ENCODE measurements around the gene NUP205.

The NUP205 gene

DNA sequence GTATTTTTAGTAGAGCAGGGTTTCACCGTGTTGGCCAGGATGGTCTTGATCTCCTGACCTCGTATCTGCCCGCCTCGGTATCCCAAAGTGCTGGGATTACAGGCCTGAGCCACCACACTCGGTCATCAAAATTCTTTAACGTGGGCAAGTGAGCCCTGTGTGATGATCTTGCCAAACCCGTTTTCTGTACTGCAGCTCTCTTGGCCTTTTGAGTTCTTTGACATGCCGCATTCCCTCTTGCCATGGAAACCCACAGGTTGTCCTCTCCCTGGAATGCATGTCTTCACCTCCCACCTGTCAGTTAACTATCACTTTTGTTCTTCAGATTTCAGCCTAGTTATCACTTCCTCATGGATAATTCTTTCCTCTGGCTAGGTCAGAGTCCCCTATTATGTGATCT is 5.0 kb downstream of the NUP205 start:
- CTCF ChIA-PET, result no interaction called here
- POLR2A ChIA-PET, result no interaction called here

GRCh38 chr7:135571834-135572233 is 14.1 kb downstream of the NUP205 start:
- H3K9me3 ChIP-seq (ENCODE audit: control insufficient read depth, insufficient read depth, low read depth, low read length), result no peaks in the 10 kb centered on the region
- TF ChIP-seq ZNF423 (tag by site-specific recombination; IDR thresholded peaks at IDR 0.05) (no peak), GFI1B (tag by site-specific recombination; IDR thresholded peaks at IDR 0.05) (no peak), ZNF121 (tag by site-specific recombination; IDR thresholded peaks at IDR 0.05) (peak; percentile 52; the same call in 1 of the 2 replicates), ZNF169 (tag by site-specific recombination; IDR thresholded peaks at IDR 0.05) (no peak), ZNF366 (tag by site-specific recombination; conservative IDR thresholded peaks at IDR 0.05) (no peak), ZNF521 (tag by site-specific recombination; IDR thresholded peaks at IDR 0.05) (no peak), WT1 (tag by site-specific recombination; IDR thresholded peaks at IDR 0.05) (no peak), PRDM1 (tag by site-specific recombination; IDR thresholded peaks at IDR 0.05) (no peak)
- TF ChIP-seq, protein P1, sequence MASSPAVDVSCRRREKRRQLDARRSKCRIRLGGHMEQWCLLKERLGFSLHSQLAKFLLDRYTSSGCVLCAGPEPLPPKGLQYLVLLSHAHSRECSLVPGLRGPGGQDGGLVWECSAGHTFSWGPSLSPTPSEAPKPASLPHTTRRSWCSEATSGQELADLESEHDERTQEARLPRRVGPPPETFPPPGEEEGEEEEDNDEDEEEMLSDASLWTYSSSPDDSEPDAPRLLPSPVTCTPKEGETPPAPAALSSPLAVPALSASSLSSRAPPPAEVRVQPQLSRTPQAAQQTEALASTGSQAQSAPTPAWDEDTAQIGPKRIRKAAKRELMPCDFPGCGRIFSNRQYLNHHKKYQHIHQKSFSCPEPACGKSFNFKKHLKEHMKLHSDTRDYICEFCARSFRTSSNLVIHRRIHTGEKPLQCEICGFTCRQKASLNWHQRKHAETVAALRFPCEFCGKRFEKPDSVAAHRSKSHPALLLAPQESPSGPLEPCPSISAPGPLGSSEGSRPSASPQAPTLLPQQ (tag by site-specific recombination; IDR thresholded peaks at IDR 0.05), result no peak
- H3K27ac ChIP-seq (ENCODE audit: extremely low read depth, low read depth, low read length), result no peak overlapping the region
- ChIA-PET POLR2A (no interaction called here), CTCF (no interaction called here)
- peaks cover 37 to 56% of the 10 kb centered on the region in 2 experiments for H3K36me3 ChIP-seq (ENCODE audit: control insufficient read depth in 2 of 2, insufficient read depth in 1 of 2, low read length in 2 of 2)
- H3K4me3 ChIP-seq (ENCODE audit: low read depth, low read length), result no peak overlapping the region
- H3K4me1 ChIP-seq (ENCODE audit: control insufficient read depth, insufficient read depth, low read length), result no peaks in the 10 kb centered on the region

More for the DNA sequence above, 5.0 kb downstream of the NUP205 start:
- no peaks in the 10 kb centered on the region for H3K9me3 ChIP-seq (ENCODE audit: control insufficient read depth, insufficient read depth, low read depth, low read length)
- no peak overlapping the region for H3K4me3 ChIP-seq (ENCODE audit: low read depth, low read length)
- TF ChIP-seq ZNF768 (tag by site-specific recombination; IDR thresholded peaks at IDR 0.05), result no peak
- no peak for TF ChIP-seq ZNF560 (tag by site-specific recombination; IDR thresholded peaks at IDR 0.05; ENCODE audit: borderline replicate concordance)
- TF ChIP-seq ZNF548 (tag by site-specific recombination; IDR thresholded peaks at IDR 0.05), result no peak
- H3K36me3 ChIP-seq (ENCODE audit: control insufficient read depth in 2 of 2, insufficient read depth in 1 of 2, low read length in 2 of 2), result peaks cover 3 to 12% of the 10 kb centered on the region in 2 experiments; a peak in 2 of 3 replicates
- no peak overlapping the region for H3K27ac ChIP-seq (ENCODE audit: extremely low read depth, low read depth, low read length)
- no peaks in the 10 kb centered on the region for H3K4me1 ChIP-seq (ENCODE audit: control insufficient read depth, insufficient read depth, low read length)

GRCh38 chr7:135573541-135573940 is 15.8 kb downstream of the NUP205 start:
- CTCF ChIA-PET, result interaction anchor here (1.4 kb wide), 1 partner anchor 72 kb away, joined by 4 read pairs; no protein-coding TSS in a partner anchor
- H3K4me1 ChIP-seq (ENCODE audit: control insufficient read depth, insufficient read depth, low read length), result no peaks in the 10 kb centered on the region
- H3K27ac ChIP-seq (ENCODE audit: extremely low read depth, low read depth, low read length), result no peak overlapping the region
- POLR2A ChIA-PET, result no interaction called here
- H3K9me3 ChIP-seq (ENCODE audit: control insufficient read depth, insufficient read depth, low read depth, low read length), result no peaks in the 10 kb centered on the region
- H3K36me3 ChIP-seq (ENCODE audit: control insufficient read depth in 2 of 2, insufficient read depth in 1 of 2, low read length in 2 of 2), result peaks cover 39 to 72% of the 10 kb centered on the region in 2 experiments
- H3K4me3 ChIP-seq (ENCODE audit: low read depth, low read length), result no peak overlapping the region
- TF ChIP-seq ZNF776 (tag by site-specific recombination; IDR thresholded peaks at IDR 0.05; ENCODE audit: borderline replicate concordance) (no peak), ZEB2 (tag by site-specific recombination; IDR thresholded peaks at IDR 0.05) (no peak), ZNF660 (tag by site-specific recombination; IDR thresholded peaks at IDR 0.05) (no peak), ZNF664 (tag by site-specific recombination; IDR thresholded peaks at IDR 0.05) (no peak), ZNF423 (tag by site-specific recombination; IDR thresholded peaks at IDR 0.05) (no peak), SETDB1 (IDR thresholded peaks at IDR 0.05; ENCODE audit: insufficient read length, low read length) (no peak), OSR2 (tag by site-specific recombination; IDR thresholded peaks at IDR 0.05) (no peak), SP2 (tag by site-specific recombination; IDR thresholded peaks at IDR 0.05) (no peak), ZNF239 (tag by site-specific recombination; IDR thresholded peaks at IDR 0.05) (no peak), ZNF248 (tag by site-specific recombination; IDR thresholded peaks at IDR 0.05) (no peak), ZNF10 (tag by site-specific recombination; IDR thresholded peaks at IDR 0.05) (no peak), ZNF510 (tag by site-specific recombination; IDR thresholded peaks at IDR 0.05; ENCODE audit: insufficient replicate concordance) (no peak), ZBTB26 (tag by site-specific recombination; optimal IDR thresholded peaks at IDR 0.05) (no peak), ZNF362 (tag by site-specific recombination; IDR thresholded peaks at IDR 0.05) (no peak)
- TF ChIP-seq, protein P2, sequence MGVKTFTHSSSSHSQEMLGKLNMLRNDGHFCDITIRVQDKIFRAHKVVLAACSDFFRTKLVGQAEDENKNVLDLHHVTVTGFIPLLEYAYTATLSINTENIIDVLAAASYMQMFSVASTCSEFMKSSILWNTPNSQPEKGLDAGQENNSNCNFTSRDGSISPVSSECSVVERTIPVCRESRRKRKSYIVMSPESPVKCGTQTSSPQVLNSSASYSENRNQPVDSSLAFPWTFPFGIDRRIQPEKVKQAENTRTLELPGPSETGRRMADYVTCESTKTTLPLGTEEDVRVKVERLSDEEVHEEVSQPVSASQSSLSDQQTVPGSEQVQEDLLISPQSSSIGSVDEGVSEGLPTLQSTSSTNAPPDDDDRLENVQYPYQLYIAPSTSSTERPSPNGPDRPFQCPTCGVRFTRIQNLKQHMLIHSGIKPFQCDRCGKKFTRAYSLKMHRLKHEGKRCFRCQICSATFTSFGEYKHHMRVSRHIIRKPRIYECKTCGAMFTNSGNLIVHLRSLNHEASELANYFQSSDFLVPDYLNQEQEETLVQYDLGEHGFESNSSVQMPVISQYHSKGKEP (tag by site-specific recombination; IDR thresholded peaks at IDR 0.05), result no peak
- TF ChIP-seq, protein P3, sequence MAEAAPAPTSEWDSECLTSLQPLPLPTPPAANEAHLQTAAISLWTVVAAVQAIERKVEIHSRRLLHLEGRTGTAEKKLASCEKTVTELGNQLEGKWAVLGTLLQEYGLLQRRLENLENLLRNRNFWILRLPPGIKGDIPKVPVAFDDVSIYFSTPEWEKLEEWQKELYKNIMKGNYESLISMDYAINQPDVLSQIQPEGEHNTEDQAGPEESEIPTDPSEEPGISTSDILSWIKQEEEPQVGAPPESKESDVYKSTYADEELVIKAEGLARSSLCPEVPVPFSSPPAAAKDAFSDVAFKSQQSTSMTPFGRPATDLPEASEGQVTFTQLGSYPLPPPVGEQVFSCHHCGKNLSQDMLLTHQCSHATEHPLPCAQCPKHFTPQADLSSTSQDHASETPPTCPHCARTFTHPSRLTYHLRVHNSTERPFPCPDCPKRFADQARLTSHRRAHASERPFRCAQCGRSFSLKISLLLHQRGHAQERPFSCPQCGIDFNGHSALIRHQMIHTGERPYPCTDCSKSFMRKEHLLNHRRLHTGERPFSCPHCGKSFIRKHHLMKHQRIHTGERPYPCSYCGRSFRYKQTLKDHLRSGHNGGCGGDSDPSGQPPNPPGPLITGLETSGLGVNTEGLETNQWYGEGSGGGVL (tag by site-specific recombination; IDR thresholded peaks at IDR 0.05), result no peak

Measured in HEK293 (cell line).